PC-3 (cell line): ENCODE results near the gene SFXN2. TPM values are rescaled to one million over a fixed set of nuclear protein-coding genes. Genes with fewer than 3 reads are reported as not detected.

Experiments
- ATAC-seq: fragments of 200-7000 bp; cut with Tn5 transposase; 2 replicates; pipeline ENCODE4 v1.9.1; 2020; ENCODE audit warnings: mild to moderate bottlenecking, moderate library complexity
- BruUV-seq: library from RNA; stranded (reverse); fragments of 400-500 nt; replicated peaks from 2 replicates; lab custom pipeline; 2021; lab: Mats Ljungman, UMichigan
- CTCF ChIA-PET: fragments of 300-600 bp; sonication (Branson Sonifier 250); formaldehyde crosslinking; loops from one replicate; lab custom pipeline; 2022; ENCODE audit warnings: antibody characterized with exemption; lab: Charles Lee
- POLR2A ChIA-PET: fragments of 300-600 bp; sonication (Branson Sonifier 250); formaldehyde crosslinking; loops from one replicate; lab custom pipeline; 2022; ENCODE audit warnings: antibody characterized with exemption; ENCODE audit not compliant: unreplicated experiment; lab: Charles Lee
- DNase-seq: peaks from one replicate; pipeline ENCODE4 v3.0.0-alpha.2; 2015
- H2AFZ ChIP-seq: fragments of 300-600 bp; sonication (generic); 2 replicates; pipeline ENCODE4 v1.6.0; 2016; ENCODE audit warnings: antibody characterized with exemption, low read length
- H3F3A ChIP-seq: fragments of 300-600 bp; sonication (generic); one replicate; pipeline ENCODE4 v1.6.0; 2017; ENCODE audit warnings: antibody characterized with exemption, low read length, control low read depth, mild to moderate bottlenecking; ENCODE audit not compliant: unreplicated experiment
- H3K27ac ChIP-seq: fragments of 300-600 bp; sonication (generic); 2 replicates; pipeline ENCODE4 v1.5.1; 2016; ENCODE audit warnings: mild to moderate bottlenecking, low read length
- H3K27me3 ChIP-seq: fragments of 300-600 bp; sonication (generic); 2 replicates; pipeline ENCODE4 v1.6.1; 2016; ENCODE audit warnings: low read length, mixed read lengths
- H3K36me3 ChIP-seq: fragments of 300-600 bp; sonication (generic); 2 replicates; pipeline ENCODE4 v1.6.1; 2016; ENCODE audit warnings: low read depth, mixed run types, low read length, mixed read lengths
- H3K4me1 ChIP-seq: fragments of 300-600 bp; sonication (generic); 2 replicates; pipeline ENCODE4 v1.5.1; 2016; ENCODE audit warnings: low read length; ENCODE audit not compliant: insufficient read depth
- H3K4me2 ChIP-seq: fragments of 300-600 bp; sonication (generic); 2 replicates; pipeline ENCODE4 v1.6.0; 2016; ENCODE audit warnings: low read length
- H3K4me3 ChIP-seq: fragments of 300-600 bp; sonication (generic); 2 replicates; pipeline ENCODE4 v1.5.1; 2016; ENCODE audit warnings: mild to moderate bottlenecking, low read length, mixed read lengths
- H3K79me2 ChIP-seq: fragments of 300-600 bp; sonication (generic); 2 replicates; pipeline ENCODE4 v1.6.1; 2017; ENCODE audit warnings: low read length, mixed read lengths
- H3K9ac ChIP-seq: fragments of 300-600 bp; sonication (generic); 2 replicates; pipeline ENCODE4 v1.6.0; 2016; ENCODE audit warnings: mild to moderate bottlenecking, low read length
- H3K9me2 ChIP-seq: fragments of 300-600 bp; sonication (generic); replicated peaks from 2 replicates; pipeline ENCODE4 v1.6.1; 2016; ENCODE audit warnings: mixed run types, low read length, mixed read lengths
- H3K9me3 ChIP-seq: fragments of 300-600 bp; sonication (generic); 2 replicates; pipeline ENCODE4 v1.6.1; 2016; ENCODE audit warnings: low read length, mixed read lengths
- H4K20me1 ChIP-seq: fragments of 300-600 bp; sonication (generic); 2 replicates; pipeline ENCODE4 v1.6.1; 2016; ENCODE audit warnings: low read length, mixed read lengths
- EZH2 ChIP-seq: fragments of 300-600 bp; sonication (generic); IDR thresholded peaks from one replicate; pipeline ENCODE4 v1.6.1; 2017; ENCODE audit warnings: antibody characterized with exemption, mild to moderate bottlenecking, low read length; ENCODE audit not compliant: unreplicated experiment
- EZH2phosphoT487 ChIP-seq: fragments of 300-600 bp; sonication (generic); IDR thresholded peaks from 2 replicates; pipeline ENCODE4 v1.6.1; 2018; ENCODE audit warnings: mild to moderate bottlenecking, antibody characterized with exemption, low read length, borderline replicate concordance
- intact Hi-C: fragments of 100-400 bp; cut with micrococcal nuclease; formaldehyde crosslinking; loops from 2 replicates; pipeline ENCODE4 v1.9.0; 2023
- total RNA-seq: library from RNA; depleted of rRNA; stranded (reverse); fragments of >200 nt; gene quantifications from 2 replicates; pipeline ENCODE4 v1.2.3, GENCODE V29; 2014
- TF ChIP-seq, protein P1 (sequence below): fragments of 300-600 bp; sonication (generic); conservative IDR thresholded peaks from 2 replicates; pipeline ENCODE4 v1.5.1; 2017; ENCODE audit warnings: antibody characterized with exemption, low read depth, mild to moderate bottlenecking, low read length

The SFXN2 gene
- total RNA-seq, 1 experiment from 2014 or later: 10.3 TPM

DNA sequence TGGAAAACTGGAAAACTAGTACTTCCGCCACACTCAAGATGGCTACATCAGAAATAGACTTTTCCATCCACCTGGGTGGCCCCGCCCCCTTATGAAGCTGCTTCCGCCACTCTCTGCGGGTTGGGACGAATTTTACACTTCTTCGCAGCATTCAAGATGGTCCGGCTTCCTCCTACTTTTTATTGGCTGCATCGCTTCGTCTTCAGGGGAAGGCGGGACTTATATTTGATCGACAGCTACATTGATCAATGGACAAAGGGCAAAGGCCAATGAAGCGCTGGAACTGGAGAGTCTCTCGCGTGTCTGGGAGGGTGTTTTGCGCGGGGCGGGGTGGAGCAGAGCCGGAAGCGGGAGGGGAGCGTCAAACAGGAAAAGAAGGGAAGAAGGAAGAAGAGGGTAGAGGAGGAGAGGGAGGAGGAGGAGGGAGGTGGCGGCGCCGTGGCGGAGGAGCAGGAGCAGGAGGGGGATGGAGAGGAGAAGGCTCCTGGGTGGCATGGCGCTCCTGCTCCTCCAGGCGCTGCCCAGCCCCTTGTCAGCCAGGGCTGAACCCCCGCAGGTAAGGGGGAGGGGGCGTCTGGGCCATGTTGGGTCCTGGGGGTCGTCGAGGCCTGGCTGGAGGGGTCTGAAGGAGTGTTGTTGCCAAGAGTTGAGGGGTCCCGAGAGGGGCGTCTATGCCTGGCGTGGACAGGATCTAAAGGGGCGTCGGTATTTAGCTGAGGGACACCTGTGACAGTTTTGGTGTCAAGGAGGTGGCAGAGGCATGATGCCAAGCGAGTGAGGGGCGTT is 29.3 kb downstream of the SFXN2 start, which contains the start of gene WBP1L:
TSS of gene WBP1L (plus strand) at position 361 of the 786 bp plus-strand sequence. CDS start at position 467, 106 bp downstream.
- Histone ChIP-seq H3K4me3 (peak within 1 kb of the TSS; percentile 93), H3K4me2 (peak within 1 kb of the TSS; percentile 95), H3K9me3 (no peaks in the 10 kb centered on the region), H3K36me3 (no peaks in the 10 kb centered on the region), H2AFZ (peak within 1 kb of the TSS; percentile 98), H3F3A (no peaks in the 10 kb centered on the region), H3K4me1 (peaks cover 14% of the 10 kb centered on the region; the same call in 1 of the 2 replicates), H3K27me3 (no peaks in the 10 kb centered on the region), H3K79me2 (peaks cover 38% of the 10 kb centered on the region), H3K9ac (peak within 1 kb of the TSS; percentile 84), H3K9me2 (no peaks in the 10 kb centered on the region), H3K27ac (no peak within 1 kb of the TSS), H4K20me1 (no peaks in the 10 kb centered on the region)
- ChIA-PET CTCF (no interaction called here), POLR2A (no interaction called here)
- ATAC-seq (peak; percentile 93), DNase-seq (peak; percentile 98)
- intact Hi-C loops: no loop called here
- no TSS peak for BruUV-seq
- TF ChIP-seq EZH2phosphoT487: no peak

DNA sequence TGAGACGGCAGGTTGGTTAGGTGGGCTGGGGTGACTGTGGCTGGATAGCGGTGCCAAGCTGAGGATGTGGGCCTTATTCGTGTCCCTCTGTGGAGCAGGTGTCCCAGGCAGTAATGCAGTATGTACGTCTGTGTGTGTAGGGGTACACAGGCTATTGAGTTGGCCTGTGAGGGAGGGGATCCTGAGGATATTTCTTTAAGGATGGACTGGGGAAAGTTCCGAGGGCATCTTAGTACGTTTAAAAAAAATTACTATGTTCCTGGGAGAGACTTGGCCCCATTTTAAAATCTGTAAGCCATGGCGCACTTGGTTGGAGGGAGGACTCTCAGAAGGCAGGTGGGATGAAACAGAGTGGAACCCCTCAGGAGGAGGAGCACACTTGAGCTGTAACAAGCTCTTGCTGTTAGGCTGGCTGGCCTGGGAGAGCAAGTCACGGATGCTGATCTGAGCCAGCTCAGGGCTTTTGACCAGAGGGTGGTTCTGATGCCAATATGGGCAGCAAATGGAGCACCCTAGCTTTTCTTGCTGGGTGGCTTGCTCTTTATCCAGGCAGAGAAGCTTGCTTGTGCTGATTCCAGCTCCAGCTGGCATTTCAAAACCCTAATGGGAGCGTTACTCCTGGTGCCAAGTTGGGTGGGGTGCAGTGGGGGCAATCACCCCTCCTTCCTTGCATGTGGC is 30.1 kb downstream of the SFXN2 start:
- H3K79me2 ChIP-seq: peaks cover 40% of the 10 kb centered on the region
- CTCF ChIA-PET: no interaction called here
- H3K4me1 ChIP-seq: peaks cover 14% of the 10 kb centered on the region; the same call in 1 of the 2 replicates
- TSS peak; percentile 34 for BruUV-seq
- ATAC-seq: peak; percentile 27
- no peaks in the 10 kb centered on the region for H3K9me3 ChIP-seq
- H4K20me1 ChIP-seq: no peaks in the 10 kb centered on the region
- peak overlapping the region; percentile 84 for H3K9ac ChIP-seq
- H3K27ac ChIP-seq: no peak overlapping the region
- H3K36me3 ChIP-seq: no peaks in the 10 kb centered on the region
- H3F3A ChIP-seq: no peaks in the 10 kb centered on the region
- intact Hi-C loops: no loop called here
- peak overlapping the region; percentile 35; the same call in 1 of the 2 replicates for H2AFZ ChIP-seq
- H3K4me2 ChIP-seq: peak overlapping the region; percentile 95
- peak overlapping the region; percentile 93 for H3K4me3 ChIP-seq
- TF ChIP-seq EZH2 (no peak), EZH2phosphoT487 (no peak)
- TF ChIP-seq, protein P1, sequence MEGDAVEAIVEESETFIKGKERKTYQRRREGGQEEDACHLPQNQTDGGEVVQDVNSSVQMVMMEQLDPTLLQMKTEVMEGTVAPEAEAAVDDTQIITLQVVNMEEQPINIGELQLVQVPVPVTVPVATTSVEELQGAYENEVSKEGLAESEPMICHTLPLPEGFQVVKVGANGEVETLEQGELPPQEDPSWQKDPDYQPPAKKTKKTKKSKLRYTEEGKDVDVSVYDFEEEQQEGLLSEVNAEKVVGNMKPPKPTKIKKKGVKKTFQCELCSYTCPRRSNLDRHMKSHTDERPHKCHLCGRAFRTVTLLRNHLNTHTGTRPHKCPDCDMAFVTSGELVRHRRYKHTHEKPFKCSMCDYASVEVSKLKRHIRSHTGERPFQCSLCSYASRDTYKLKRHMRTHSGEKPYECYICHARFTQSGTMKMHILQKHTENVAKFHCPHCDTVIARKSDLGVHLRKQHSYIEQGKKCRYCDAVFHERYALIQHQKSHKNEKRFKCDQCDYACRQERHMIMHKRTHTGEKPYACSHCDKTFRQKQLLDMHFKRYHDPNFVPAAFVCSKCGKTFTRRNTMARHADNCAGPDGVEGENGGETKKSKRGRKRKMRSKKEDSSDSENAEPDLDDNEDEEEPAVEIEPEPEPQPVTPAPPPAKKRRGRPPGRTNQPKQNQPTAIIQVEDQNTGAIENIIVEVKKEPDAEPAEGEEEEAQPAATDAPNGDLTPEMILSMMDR: no peak
- POLR2A ChIA-PET: no interaction called here
- H3K27me3 ChIP-seq: no peaks in the 10 kb centered on the region
- no peaks in the 10 kb centered on the region for H3K9me2 ChIP-seq
- no peak for DNase-seq

DNA sequence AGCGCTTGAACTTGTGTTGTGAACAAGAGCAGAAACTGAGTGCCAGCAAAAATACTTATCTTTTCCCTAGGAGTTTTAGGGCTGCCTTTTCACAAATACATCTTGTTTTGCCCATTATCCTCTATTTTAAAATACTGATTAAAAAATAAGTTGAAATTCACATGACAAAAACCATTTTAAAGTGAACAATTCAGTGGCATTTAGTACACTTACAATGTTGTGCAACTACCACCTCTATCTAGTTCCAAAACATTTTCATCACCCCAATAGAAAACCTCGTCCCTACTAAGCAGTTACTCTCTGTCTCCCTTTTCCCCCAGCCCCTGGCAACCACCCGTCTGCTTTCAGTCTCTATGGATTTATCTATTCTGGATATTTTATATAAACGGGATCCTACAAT is 30.7 kb downstream of the SFXN2 start:
- Histone ChIP-seq H3F3A (no peaks in the 10 kb centered on the region), H3K9me3 (no peaks in the 10 kb centered on the region), H3K4me3 (peak overlapping the region; percentile 93), H3K79me2 (peaks cover 40% of the 10 kb centered on the region), H2AFZ (no peak overlapping the region), H3K4me2 (peak overlapping the region; percentile 95), H3K9ac (no peak overlapping the region; the same call in 1 of the 2 replicates), H3K27me3 (no peaks in the 10 kb centered on the region), H3K4me1 (peaks cover 14% of the 10 kb centered on the region; the same call in 1 of the 2 replicates), H4K20me1 (no peaks in the 10 kb centered on the region), H3K27ac (no peak overlapping the region), H3K9me2 (no peaks in the 10 kb centered on the region), H3K36me3 (no peaks in the 10 kb centered on the region)
- intact Hi-C loops: no loop called here
- DNase-seq: no peak
- POLR2A ChIA-PET: no interaction called here
- ATAC-seq: no peak
- BruUV-seq: no TSS peak
- CTCF ChIA-PET: no interaction called here
- TF ChIP-seq EZH2 (no peak), EZH2phosphoT487 (no peak)
- TF ChIP-seq, protein P1: no peak
